Measurements from ENCODE around the gene HS3ST2. TPM values are rescaled to one million over a fixed set of nuclear protein-coding genes. Genes with fewer than 3 reads are reported as not detected.

Gene HS3ST2
- total RNA-seq, 1 donor from 2014 or later: not detected

DNA sequence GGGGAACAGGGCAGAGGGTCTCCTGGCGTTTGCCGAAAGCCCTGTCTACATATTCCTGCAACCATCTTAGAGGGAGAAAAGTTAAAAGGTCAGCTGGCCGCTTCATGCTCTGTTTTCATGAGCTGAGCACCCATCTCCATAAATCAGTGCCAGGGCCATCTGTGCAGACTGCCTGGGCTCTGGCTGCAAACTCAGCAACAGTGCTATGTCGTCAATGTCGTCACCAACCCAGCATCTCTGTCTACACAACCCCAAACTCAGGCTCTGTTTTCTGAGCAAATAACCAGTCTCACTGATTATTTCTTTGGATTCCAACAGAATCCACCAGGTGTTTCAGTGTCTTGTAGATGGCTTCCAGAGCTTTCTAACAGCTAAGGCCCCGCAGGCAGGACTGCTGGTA is 65.0 kb downstream of the HS3ST2 start:
- intact Hi-C loops (cut with micrococcal nuclease): no loop called here

DNA sequence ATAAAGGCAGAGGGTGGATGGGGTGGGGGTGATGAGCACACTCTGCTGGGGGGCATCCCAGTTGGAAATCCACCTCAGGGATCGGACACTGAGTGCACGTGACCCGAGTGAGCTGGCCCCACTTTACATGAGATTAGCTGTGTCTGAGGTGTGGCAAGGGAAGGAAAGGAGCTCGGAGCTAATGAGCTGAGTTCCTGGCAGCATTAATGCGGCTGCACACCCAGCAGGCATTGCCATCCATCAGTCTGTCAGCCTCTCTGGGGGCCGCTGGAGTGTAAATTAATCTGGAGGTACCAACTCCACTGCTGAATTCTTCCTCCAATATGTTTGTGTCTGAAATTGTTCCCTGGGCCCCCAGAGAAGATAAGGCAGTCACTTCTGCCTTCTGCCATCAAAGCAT is 65.5 kb downstream of the HS3ST2 start:
- intact Hi-C loops (cut with micrococcal nuclease): no loop called here

DNA sequence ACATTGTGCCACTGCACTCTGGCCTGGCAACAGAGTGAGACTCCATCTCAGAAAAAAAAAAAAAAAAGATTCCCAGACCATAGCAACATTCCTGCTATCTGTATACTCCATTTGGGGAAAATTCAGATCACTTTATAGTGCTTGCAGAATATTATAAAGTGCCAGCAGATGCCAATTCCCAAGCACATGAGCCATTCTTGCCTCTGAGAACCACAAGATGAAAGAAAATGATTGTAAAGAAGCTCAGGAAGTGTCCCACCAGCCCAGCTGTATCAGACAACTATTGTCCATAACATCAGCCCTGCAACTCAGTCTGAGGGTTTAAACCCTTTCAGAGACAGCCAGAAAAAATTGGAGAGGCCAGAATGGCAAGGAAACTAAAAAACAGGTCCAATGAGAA is 69.0 kb downstream of the HS3ST2 start:
- intact Hi-C loops (cut with micrococcal nuclease): no loop called here

DNA sequence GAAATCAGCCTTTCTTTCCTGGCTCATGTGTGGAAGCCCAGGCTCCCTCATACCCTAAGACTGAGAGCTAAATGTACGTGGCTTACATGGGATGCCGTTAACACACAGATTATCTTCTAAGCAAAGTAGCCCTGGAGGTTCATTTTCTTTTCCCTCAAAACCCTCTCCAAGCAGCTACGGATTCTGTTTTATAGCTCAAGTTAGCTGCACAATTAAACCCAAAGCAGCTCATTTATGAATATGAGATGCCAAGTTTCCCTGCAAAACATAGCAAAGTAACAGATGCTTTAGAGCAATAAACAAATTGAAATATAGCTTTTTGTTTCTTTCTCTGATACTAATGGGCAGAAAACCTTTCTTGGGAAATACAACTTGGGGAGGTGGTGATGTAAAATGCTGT is 72.0 kb downstream of the HS3ST2 start:
- intact Hi-C loops (cut with micrococcal nuclease): no loop called here

DNA sequence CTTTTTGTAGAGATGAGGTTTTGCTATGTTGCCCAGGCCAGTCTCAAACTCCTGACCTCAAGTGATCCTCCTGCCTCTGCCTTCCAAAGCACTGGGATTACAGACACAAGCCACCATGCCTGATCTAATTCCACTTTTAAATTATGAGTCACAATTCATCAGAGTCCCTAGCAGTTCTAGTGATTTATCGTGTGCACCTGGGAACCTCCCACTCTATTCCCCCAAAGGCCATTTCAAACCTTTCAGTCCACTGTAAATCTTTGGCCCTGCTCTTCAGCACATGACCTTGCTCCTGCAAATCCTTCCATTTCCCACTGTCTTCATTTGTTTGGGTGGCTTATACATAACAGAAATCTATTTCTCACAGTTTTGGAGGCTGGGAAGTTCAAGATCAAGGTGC is 73.0 kb downstream of the HS3ST2 start:
- intact Hi-C loops (cut with micrococcal nuclease): no loop called here

DNA sequence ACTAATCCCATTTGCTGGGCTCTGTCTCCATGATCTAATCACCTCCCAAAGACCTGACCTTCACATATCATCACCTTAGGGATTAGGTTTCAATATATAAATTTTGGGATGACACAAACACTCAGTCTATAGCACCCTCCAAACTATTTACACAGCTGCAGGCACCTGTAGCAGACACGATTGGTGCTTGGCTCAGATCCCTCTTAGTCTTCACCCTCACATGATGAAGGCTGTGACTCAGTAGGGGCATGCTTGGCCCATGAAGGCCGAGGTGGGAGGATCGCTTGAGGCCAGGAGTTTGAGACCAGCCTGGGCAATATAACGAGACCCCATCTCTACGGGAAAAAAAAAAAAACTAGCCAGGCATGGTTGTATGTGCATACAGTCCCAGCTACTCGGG is 73.5 kb downstream of the HS3ST2 start:
- intact Hi-C loops (cut with micrococcal nuclease): no loop called here

DNA sequence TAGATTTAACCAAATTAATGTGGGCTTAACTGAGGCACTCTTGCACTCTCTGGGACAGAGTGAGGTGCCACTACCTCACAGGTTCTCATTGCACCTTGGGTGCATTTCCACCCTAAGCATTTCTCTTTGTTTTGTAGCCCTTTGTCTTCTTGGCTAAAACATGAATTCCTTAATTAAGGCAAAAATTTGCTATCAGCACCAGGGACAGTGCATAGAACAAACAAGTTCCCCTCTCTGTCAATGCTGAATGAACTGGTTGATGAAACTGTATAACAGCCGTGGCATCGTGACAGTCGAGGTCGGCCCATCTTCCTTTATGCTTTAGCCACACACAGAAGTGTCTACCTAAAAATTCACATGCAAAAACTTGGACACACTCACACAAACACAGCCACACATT is 74.8 kb downstream of the HS3ST2 start:
- intact Hi-C loops (cut with micrococcal nuclease): no loop called here

DNA sequence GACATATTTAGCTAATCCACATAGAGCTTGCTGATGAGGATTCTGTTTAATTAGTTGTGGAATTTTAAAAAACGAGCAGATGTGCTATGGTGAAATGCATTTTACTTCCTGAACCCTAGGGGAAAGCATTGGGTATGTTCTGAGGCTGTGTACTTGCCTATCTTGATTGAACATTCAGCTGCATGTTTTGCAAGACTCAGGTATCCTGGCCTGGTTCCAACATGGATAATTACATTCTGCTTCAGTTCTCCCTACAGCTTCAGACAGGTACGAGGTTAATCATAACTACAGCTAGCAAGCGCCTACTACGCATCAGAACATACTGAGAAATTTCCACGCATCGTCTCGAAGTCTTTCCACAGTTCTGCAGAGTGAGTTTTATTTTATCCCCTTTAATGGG is 77.0 kb downstream of the HS3ST2 start:
- intact Hi-C loops (cut with micrococcal nuclease): no loop called here

DNA sequence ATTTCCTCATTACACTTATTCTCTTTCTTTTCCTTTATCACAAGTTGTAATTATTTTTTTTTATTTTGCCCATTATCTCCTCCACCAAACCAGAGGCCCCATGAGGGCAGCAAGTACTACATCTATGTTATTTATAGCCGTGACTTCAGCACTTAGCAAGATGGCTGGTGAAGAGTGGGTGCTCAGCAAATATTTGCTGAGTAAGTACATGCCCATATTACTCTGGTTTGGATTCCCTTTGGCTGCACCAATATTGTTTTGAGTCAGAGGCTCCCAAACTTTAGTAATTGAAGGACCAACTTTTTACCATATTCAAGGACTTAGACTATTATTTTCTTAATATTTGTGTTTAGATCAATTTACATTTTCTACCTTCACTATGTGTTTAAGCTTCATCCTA is 83.2 kb downstream of the HS3ST2 start:
- intact Hi-C loops (cut with micrococcal nuclease): loop anchor here (5.0 kb wide), 1 partner anchor 50 kb away; no protein-coding TSS in a partner anchor

DNA sequence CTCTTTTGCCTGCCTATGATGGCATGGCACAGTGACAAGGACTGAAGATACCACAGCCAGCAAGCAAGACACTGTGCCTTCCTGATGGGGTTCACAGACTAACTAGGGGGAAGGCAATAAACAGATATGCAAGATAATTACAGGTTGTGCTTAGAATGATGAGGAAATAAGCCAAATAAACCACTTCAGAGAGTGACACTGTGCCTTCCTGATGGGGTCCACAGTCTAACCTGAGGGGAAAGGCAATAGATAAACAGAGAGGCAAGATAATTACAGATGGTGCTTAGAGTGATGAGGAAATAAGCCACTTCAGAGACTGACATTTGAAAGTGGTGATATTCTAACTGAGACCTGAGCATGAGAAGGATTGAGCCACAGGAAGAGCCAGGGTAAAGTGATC is 84.2 kb downstream of the HS3ST2 start:
- intact Hi-C loops (cut with micrococcal nuclease): loop anchor here (2.0 to 5.0 kb wide), 3 partner anchors 49 to 537 kb away; no protein-coding TSS in a partner anchor

DNA sequence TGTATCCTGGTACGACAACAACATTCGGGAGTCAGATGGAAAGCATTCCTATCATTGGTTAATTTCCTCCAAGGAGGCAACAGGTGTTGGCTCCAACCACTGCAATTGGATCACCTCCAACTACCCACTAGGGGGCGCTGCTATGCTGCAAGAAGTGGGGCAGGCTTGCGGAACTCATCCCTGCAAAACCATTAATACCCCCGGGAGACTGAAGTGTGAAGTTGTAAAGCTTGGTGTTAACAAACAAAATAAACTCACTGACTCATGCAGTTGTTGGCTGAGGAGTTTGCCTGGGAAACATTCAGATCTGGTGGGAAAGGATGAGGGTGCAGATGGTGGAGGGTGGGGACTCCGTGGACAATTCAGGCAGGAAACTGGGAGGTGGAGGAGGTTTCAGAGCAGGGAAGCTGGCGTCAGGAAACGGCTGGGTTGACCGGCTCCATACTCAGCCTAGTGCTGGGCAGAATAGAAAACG is 84.9 kb downstream of the HS3ST2 start:
- intact Hi-C loops (cut with micrococcal nuclease): loop anchor here (2.0 to 5.0 kb wide), 3 partner anchors 48 to 536 kb away; no protein-coding TSS in a partner anchor

DNA sequence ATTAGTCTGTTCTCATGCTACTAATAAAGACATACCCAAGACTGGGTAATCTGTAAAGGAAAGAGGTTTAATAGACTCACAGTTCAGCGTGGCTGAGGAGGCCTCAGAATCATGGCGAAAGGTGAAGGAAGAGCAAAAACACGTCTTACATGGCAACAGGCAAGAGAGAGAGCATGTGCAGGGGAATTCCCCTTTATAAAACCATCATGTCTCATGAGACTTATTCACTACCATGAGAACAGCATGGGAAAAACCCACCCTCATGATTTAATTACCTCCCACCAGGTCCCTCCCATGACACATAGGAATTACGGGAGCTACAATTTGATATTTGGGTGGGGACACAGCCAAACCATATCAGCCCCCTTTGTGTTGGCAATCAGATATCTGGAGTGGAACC is 85.6 kb downstream of the HS3ST2 start:
- intact Hi-C loops (cut with micrococcal nuclease): loop anchor here (2.0 to 5.0 kb wide), 3 partner anchors 48 to 535 kb away; no protein-coding TSS in a partner anchor

DNA sequence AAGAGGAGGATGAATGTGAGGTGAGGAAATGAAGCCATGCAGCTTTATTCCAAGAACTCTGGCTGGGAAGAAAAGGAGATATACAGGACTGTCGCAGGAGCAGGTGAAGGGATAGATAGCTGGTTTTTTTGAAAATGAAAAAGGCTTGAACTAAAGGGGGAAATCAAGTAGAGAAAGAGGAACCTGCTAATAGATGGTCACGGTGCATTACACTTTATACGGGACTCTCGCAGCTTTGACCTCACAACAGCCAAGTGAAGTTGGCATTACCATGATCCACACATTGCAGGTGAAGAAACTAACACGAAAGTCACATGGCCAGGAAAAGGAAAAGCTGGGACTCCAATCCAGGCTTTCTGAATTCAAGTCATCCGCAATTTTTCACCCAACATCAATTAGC is 86.9 kb downstream of the HS3ST2 start:
- intact Hi-C loops (cut with micrococcal nuclease): no loop called here

DNA sequence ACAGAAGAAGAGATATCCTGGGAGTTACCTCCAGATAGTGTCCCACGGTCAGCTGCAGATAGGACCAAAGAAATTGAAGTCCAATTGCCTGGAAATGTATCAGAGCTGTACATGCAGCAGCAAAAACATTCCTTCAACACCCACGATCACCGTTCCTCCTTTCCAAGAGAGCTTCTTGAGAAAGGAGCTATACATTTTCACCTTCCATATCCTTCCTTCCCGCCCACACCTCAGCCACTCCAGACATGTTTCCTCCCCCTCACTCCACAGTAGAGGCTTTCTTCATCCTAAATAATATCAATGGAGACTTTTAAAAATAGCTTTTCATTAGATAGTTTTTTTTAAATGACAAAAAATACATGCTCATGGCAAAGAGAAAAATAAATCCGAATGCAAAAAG is 87.6 kb downstream of the HS3ST2 start:
- intact Hi-C loops (cut with micrococcal nuclease): no loop called here

DNA sequence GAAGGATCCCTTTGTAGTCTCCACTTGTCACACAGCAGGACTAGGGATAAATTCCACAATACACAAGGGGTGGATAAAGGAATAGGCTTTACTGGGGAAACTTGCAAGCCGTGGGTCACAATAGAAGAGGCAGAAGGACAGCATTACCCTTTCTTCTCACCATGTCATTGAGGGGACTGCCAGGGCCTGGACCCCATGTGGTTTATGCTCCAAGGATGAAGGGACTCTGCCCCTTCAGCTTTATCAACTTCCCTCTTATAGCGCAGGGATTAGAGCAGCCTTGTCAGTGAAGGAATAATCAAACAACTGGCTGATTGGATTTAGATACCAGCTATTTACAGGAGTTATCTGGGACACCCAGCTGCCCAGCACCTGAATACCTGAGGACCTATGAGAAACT is 89.8 kb downstream of the HS3ST2 start:
- intact Hi-C loops (cut with micrococcal nuclease): no loop called here

DNA sequence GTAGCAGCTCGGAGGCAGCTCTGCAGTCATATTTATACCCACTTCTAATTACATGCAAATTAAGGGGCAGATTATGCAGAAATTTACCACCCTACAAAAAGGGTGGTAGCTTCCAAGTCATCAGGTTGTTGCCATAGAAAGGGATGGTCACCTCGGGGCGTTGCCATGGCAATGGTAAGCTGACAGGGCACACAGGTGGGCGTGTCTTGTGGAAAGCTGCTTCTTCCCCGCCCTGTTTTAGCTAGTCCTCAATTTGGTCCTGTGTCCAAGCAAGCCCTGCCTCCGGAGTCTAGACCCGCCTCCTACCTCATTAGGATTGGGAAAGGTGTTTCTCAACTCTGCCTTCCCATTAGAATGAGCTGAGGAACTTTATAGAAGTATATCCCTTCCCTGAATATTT is 98.7 kb downstream of the HS3ST2 start:
- intact Hi-C loops (cut with micrococcal nuclease): no loop called here

DNA sequence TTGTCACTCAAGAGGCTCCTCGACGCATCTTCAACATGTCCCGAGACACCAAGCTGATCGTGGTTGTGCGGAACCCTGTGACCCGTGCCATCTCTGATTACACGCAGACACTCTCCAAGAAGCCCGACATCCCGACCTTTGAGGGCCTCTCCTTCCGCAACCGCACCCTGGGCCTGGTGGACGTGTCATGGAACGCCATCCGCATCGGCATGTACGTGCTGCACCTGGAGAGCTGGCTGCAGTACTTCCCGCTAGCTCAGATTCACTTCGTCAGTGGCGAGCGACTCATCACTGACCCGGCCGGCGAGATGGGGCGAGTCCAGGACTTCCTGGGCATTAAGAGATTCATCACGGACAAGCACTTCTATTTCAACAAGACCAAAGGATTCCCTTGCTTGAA is 101.0 kb downstream of the HS3ST2 start:
- intact Hi-C loops (cut with micrococcal nuclease): no loop called here

DNA sequence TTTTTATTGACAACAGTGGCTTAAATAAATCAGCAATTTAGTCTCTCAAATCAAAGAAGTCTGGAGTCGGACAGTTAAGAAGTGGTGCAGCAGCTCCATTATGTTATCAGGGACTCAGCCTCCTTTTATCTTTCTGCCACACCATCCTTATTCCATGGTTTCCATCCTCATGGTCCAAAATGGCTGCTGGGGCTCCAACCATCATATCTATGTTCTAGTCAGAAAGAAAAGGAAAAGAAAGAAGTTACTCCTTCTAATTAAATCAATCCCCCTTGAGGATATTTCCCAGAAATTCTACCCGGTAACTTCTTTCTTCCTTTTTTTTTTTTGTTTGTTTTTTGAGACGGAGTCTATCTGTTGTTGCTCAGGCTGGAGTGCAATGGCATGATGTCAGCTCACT is 109.5 kb downstream of the HS3ST2 start:
- intact Hi-C loops (cut with micrococcal nuclease): no loop called here

DNA sequence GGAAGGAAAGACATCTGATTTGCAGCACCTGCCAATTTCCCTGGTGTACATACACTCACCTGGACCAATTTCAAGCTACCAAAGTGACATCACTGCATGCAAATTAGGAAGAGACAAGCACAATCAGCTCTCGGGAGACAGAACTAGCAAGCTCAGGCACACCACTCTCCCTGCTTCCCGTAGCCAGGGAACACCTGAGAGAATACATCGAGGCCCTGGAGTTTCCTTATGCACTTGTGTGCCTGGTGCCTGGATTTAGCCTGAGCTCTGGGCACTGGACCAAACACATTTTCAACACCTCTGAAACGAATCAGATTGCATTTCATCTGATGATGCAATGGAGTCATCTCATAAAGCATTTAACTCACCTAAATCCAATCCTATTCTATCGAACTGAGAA is 110.5 kb downstream of the HS3ST2 start:
- intact Hi-C loops (cut with micrococcal nuclease): no loop called here

DNA sequence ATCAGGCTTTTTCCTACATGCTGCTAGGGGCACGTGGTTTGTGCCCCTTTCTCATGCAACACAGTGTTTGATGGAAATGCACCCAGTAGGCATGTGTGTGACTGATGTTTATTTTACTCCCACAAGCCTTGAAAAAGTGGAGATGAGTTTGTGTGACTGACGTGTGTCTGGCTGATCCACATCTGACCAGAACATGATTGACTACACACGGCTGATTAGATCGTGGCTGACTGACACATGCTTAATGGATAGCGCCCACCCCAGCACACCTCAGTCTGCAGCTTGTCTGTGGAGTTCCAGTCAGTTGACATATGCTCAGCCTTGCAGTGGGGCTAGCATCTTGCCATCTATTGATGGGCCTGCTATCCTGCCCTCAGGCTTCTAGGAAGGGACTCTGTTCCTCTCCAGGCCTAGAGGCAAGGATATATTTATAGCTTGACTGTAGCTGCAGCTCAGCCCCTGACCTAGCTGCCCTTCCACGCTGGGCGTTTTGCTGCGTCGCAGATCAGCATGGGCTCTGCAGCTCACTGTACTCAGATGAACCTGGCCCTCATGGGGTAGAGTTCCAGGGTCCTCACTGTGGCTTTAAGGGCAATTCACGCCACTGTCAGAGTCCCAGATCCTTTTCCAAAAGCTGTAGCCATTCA is 112.3 kb downstream of the HS3ST2 start:
- intact Hi-C loops (cut with micrococcal nuclease): no loop called here

DNA sequence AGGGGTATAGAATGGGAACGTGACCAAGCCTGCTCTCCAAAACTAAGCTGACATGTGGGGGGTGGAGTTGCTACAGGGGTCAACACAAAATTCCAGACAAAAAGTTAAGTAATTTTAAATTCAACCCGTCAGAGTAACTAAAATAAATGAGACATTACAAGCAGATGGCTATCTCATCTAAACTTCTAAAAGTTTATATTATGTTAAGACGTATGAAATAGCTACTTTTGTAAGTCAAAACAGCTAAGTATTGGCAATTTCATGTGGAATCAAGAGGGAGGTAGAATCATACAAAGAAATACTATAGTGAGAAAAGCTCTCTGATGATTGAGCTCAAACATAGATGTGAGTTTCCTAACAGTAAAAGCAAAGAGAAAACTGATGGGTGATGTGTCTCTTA is 113.3 kb downstream of the HS3ST2 start:
- intact Hi-C loops (cut with micrococcal nuclease): no loop called here

DNA sequence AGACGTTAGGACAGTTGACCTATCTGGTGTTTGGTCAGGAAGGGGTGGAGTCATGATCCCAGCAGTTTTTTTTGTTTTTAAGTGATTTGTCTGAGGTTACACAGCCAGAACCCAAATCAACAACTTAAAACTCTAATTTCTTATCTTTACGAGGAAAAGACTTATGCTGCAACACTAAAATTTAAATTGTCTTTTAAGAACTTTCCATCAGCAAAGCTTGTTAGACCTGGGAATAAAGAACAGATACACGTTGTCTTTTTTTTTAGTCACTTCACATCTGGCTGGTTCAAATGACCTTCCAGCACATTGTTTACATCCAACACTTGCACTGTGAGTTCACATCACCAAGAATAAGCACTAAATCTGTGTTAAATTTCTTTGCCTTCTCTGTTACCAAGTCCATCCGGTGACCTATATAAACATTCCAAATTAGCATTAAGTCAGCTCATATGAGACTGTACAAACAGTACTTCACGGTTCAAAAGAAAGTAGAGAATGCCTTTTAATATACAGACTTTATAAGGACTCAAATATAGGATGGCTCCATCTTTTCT is 115.0 kb downstream of the HS3ST2 start:
- intact Hi-C loops (cut with micrococcal nuclease): no loop called here

DNA sequence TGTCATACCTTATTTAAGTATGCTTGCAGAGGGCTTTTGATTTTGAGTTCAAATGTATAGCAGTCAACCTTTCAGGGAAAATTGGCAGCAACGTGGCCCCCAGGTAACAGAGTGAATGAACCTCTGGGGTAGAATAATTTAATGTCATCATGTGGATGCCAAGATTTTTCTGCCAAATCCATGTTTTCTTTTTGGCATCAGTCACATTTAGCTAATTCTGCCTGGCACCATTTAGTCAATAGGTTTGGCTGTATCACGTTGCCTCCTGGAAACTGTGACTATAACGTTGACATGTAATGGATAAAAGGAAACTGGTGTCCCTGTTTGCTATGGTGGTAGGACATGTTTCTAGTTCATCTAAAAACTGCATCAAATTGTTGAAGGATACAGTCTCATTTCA is 115.5 kb downstream of the HS3ST2 start:
- intact Hi-C loops (cut with micrococcal nuclease): no loop called here
